Cardiac fibroblast (primary cell): ENCODE measurements around the gene KCNT1.

Source experiments
- DNase-seq, 2 donors: peaks; one replicate each; pipeline versions ENCODE4 v3.0.0 to v3.0.0-alpha.2; 2010; ENCODE audit warnings: low read depth in 2 of 2
- H3K4me3 ChIP-seq, 2 donors: replicated peaks in 1 of 2; 1 replicate in 1 of 2; 2 replicates in 1 of 2; pipeline ENCODE4 v1.5.1; 2011; ENCODE audit warnings: low read depth in 2 of 2, low read length in 2 of 2, mild to moderate bottlenecking in 2 of 2, moderate library complexity in 1 of 2
- CTCF ChIP-seq: IDR thresholded peaks from one replicate; pipeline ENCODE4 v1.5.1; 2011; ENCODE audit warnings: low read depth, mild to moderate bottlenecking, low read length, inconsistent platforms

KCNT1 gene

GRCh38 chr9:135814421-135815095 lies 112.6 kb downstream of the KCNT1 start:
- H3K4me3 ChIP-seq, result no peak overlapping the region
- no peak for TF ChIP-seq CTCF
- DNase-seq, result no peak

GRCh38 chr9:135815413-135815812 lies 113.4 kb downstream of the KCNT1 start:
- TF ChIP-seq CTCF, result no peak
- H3K4me3 ChIP-seq, result no peak overlapping the region
- no peak for DNase-seq

GRCh38 chr9:135815830-135816650 lies 114.1 kb downstream of the KCNT1 start:
- no peak for TF ChIP-seq CTCF

GRCh38 chr9:135816651-135816970 lies 114.6 kb downstream of the KCNT1 start:
- no peak for TF ChIP-seq CTCF
- no peak for DNase-seq
- no peak overlapping the region for H3K4me3 ChIP-seq

More at GRCh38 chr9:135815830-135816650, 114.1 kb downstream of the KCNT1 start:
- no peak overlapping the region for H3K4me3 ChIP-seq
- no peak for DNase-seq

- TF ChIP-seq CTCF, result no peak
- no peak for DNase-seq
- H3K4me3 ChIP-seq, result no peak overlapping the region
Measured at GRCh38 chr9:135817951-135818717, 116.1 kb downstream of the KCNT1 start.

- no peak for TF ChIP-seq CTCF
- no peak overlapping the region for H3K4me3 ChIP-seq
- DNase-seq, result no peak
Measured at GRCh38 chr9:135818718-135819475, 116.9 kb downstream of the KCNT1 start.
